Fibroblast of mammary gland (primary cell): ENCODE results near the gene AP2B1.

Source experiments
- DNase-seq: peaks from one replicate; pipeline ENCODE4 v3.0.0-alpha.2; 2010; ENCODE audit warnings: low read depth
- H3K4me3 ChIP-seq: 2 replicates; pipeline ENCODE4 v1.5.1; 2011; ENCODE audit warnings: low read depth, mild to moderate bottlenecking, low read length, moderate library complexity; ENCODE audit not compliant: control insufficient read depth
- TF ChIP-seq, protein P1 (sequence below): conservative IDR thresholded peaks from 2 replicates; pipeline ENCODE4 v1.5.1; 2011; ENCODE audit warnings: low read depth, low read length, inconsistent platforms; ENCODE audit not compliant: control insufficient read depth, insufficient read depth

Gene AP2B1

DNA sequence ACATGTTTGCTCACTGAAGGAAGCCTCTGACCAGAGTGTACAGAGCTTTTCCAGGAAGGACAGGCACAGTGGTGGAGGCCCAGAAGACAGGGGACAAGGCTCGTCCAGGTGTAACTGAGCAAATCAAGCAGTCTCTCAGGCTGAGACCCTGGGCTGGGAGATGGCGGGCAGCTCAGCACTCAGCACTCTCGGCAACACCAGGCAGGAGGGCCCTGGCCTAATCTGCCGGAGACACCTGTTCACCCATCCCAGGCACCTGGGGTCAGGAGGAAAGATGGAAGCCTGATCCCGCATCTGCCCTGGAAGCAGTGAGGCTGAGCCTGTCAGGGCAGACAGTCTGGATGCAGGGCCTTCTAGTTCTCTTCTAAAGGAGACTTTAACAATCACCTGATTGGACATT is 149.1 kb downstream of the AP2B1 start:
- DNase-seq, result no peak
- no peak overlapping the region for H3K4me3 ChIP-seq
- TF ChIP-seq, protein P1, sequence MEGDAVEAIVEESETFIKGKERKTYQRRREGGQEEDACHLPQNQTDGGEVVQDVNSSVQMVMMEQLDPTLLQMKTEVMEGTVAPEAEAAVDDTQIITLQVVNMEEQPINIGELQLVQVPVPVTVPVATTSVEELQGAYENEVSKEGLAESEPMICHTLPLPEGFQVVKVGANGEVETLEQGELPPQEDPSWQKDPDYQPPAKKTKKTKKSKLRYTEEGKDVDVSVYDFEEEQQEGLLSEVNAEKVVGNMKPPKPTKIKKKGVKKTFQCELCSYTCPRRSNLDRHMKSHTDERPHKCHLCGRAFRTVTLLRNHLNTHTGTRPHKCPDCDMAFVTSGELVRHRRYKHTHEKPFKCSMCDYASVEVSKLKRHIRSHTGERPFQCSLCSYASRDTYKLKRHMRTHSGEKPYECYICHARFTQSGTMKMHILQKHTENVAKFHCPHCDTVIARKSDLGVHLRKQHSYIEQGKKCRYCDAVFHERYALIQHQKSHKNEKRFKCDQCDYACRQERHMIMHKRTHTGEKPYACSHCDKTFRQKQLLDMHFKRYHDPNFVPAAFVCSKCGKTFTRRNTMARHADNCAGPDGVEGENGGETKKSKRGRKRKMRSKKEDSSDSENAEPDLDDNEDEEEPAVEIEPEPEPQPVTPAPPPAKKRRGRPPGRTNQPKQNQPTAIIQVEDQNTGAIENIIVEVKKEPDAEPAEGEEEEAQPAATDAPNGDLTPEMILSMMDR, result no peak

DNA sequence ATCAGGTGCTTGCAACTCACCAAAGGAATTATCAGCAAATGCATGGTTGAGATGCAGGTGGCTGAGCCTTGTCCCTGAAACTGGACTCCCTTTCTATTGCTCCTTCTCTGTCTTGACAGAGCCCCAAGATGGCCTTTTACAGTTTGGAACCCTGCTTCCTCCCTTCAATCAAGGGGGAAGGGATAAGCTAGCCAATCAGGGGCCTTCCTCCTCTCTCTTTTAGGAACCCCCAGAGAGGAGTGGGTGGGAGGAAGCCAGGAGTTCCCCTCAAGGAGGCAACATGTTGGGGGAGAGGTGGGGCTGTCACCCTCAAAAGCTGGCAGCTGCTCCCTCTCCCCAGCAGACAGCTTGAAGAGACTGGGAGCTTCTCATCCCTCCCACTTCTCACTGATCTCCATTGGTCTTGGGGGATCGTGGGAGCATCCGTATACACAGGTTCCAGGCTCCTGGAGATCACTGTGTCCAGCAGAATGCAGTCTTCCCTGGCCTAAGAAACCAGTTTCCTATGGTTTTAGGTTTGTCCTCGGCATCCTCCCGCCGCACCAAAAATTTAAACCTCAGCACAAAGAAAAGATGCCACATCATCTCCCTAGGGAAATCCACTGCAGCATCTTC is 151.5 kb downstream of the AP2B1 start:
- H3K4me3 ChIP-seq, result no peak overlapping the region
- no peak for DNase-seq
- TF ChIP-seq, protein P1, result no peak

DNA sequence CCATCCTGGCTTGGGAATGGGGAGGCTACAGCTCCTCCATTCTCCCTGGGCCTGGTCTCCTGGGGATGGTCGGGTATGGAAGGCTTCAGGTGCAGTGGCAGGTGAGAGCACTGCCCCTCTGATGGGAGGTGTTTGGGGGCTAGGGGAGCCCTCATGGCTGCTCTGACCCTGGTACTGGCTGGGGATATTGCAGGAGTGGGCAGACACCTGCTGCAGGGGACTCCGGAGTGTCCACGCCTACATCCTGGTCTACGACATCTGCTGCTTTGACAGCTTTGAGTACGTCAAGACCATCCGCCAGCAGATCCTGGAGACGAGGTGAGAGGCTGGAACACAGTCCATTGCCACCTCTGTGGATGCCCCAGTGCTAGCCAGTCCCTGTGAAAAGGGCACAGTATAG is 153.1 kb downstream of the AP2B1 start:
- H3K4me3 ChIP-seq, result no peak overlapping the region
- TF ChIP-seq, protein P1, result no peak
- no peak for DNase-seq

DNA sequence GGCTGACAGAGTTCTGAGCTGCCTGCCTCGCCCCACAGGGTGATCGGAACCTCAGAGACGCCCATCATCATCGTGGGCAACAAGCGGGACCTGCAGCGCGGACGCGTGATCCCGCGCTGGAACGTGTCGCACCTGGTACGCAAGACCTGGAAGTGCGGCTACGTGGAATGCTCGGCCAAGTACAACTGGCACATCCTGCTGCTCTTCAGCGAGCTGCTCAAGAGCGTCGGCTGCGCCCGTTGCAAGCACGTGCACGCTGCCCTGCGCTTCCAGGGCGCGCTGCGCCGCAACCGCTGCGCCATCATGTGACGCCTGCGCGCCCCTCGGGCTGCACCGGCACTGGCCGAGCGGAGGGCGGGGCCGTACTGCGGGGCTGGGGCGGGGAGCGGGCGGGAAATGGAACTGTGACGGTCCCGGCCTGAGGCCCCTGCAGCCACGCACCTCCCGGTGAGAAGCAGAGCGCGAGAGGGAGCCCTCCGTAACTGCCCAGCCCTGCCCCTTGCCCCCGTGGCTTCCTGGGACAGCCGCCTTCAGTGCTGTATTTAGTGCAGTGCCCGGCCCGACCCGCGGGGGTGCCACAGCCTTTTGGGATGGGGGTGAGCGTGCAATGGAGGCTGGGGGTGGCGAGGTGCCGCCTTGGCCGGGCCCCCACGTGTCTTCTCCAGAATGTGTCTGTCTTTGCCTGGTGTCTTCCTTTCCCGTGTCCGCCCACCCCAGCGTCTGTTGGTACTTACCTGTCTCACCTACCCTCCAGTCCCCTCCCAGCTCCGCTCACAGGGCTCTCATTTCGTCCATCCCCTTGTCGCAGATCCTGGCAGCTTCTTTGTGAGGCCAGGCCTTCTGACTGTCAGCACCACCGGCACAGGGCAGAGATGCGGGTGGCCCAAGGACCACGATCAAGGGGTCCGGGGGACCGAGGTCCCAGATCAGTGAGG is 154.1 kb downstream of the AP2B1 start:
- no peak for DNase-seq
- TF ChIP-seq, protein P1, result no peak
- H3K4me3 ChIP-seq, result no peak overlapping the region

DNA sequence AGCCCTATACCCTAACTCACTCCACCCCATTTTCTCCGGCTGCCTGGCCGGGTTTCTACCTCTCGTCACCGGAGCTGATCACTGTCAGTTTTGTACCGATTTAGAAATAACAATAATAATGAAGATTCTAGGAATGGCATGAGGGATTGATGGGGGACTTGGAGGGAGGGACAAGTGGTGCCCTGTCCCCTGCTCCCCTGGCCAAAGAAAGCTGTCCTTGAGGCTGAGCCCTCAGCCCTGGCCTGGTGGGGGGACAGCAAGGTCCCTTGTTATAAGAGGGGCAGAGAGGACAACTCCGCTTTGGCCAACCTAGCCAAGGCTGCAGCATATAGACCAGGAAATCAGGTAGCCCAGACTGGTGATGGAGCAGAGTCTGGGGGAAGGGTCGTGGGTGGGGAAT is 155.4 kb downstream of the AP2B1 start:
- H3K4me3 ChIP-seq, result no peak overlapping the region
- no peak for DNase-seq
- TF ChIP-seq, protein P1, result no peak

DNA sequence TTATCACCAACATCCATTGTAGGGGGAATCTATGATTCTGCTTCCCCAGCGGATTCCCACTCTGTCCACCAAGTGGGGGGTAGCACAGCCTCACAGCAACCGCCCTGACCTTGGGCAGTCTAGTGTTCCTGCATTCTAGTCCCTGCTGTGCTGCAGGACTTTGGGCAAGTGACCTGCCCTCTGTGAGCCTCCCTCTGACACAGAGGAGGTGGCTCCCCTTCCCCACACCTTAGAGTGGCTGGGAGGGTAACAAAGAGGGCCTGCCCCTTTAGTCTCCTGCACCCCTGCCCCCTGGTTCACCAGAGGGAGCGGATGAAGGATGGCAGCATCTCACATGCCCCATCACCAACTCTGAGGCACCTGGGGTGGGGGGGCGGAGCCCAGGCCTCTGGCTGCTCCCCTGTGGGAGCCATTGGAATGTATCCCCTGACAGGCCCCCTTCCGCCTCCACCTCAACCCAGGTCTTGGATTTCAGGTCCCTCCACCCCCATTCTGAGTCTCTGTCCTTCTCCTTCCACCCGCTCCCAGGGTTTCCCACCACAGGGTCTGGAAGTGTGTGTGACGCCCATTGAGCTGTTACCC is 155.9 kb downstream of the AP2B1 start:
- no peak for DNase-seq

More for the DNA sequence above, 155.9 kb downstream of the AP2B1 start:
- H3K4me3 ChIP-seq, result no peak overlapping the region
- TF ChIP-seq, protein P1, result no peak
